ENCODE results near the gene CPA2. TPM values are rescaled to one million over a fixed set of nuclear protein-coding genes. Genes with fewer than 3 reads are reported as not detected.

Gene CPA2
- total RNA-seq, 1 donor: not detected

GRCh38 chr7:130322615-130323014 is 56.0 kb downstream of the CPA2 start:
- H3K27ac ChIP-seq (ENCODE audit: low read depth, low read length): no peak overlapping the region
- no peak for DNase-seq (ENCODE audit: insufficient read length, low spot score, missing footprints)
- H4K20me1 ChIP-seq (ENCODE audit: insufficient read depth, low read length): no peaks in the 10 kb centered on the region
- no peak overlapping the region for H3K4me2 ChIP-seq (ENCODE audit: insufficient read depth, low read length)
- TF ChIP-seq CTCF (IDR thresholded peaks at IDR 0.05; ENCODE audit: extremely low read depth, low read depth, low read length): no peak
- H3K36me3 ChIP-seq (ENCODE audit: insufficient read depth, low read length): no peaks in the 10 kb centered on the region
- no peak overlapping the region for H3K4me3 ChIP-seq (ENCODE audit: insufficient read depth, low read length)
- H3K9me3 ChIP-seq (ENCODE audit: low read depth, low read length): no peaks in the 10 kb centered on the region
- H3K79me2 ChIP-seq (ENCODE audit: insufficient read depth, low read length): no peaks in the 10 kb centered on the region
- H2AFZ ChIP-seq (ENCODE audit: low read length): no peak overlapping the region
- H3K27me3 ChIP-seq (ENCODE audit: insufficient read depth, low read length): no peaks in the 10 kb centered on the region
- H3K4me1 ChIP-seq (ENCODE audit: insufficient read depth, low read length): no peaks in the 10 kb centered on the region

GRCh38 chr7:130324306-130324943 is 57.8 kb downstream of the CPA2 start:
- Histone ChIP-seq H3K9me3 (ENCODE audit: low read depth, low read length) (no peaks in the 10 kb centered on the region), H3K27me3 (ENCODE audit: insufficient read depth, low read length) (no peaks in the 10 kb centered on the region), H3K27ac (ENCODE audit: low read depth, low read length) (no peak overlapping the region), H3K36me3 (ENCODE audit: insufficient read depth, low read length) (no peaks in the 10 kb centered on the region), H3K4me2 (ENCODE audit: insufficient read depth, low read length) (no peak overlapping the region), H3K79me2 (ENCODE audit: insufficient read depth, low read length) (no peaks in the 10 kb centered on the region), H4K20me1 (ENCODE audit: insufficient read depth, low read length) (no peaks in the 10 kb centered on the region), H3K4me3 (ENCODE audit: insufficient read depth, low read length) (no peak overlapping the region), H3K4me1 (ENCODE audit: insufficient read depth, low read length) (no peaks in the 10 kb centered on the region), H2AFZ (ENCODE audit: low read length) (no peak overlapping the region)
- no peak for TF ChIP-seq CTCF (IDR thresholded peaks at IDR 0.05; ENCODE audit: extremely low read depth, low read depth, low read length)
- no peak for DNase-seq (ENCODE audit: insufficient read length, low spot score, missing footprints)

- no peak overlapping the region for H3K4me3 ChIP-seq (ENCODE audit: insufficient read depth, low read length)
- no peaks in the 10 kb centered on the region for H3K79me2 ChIP-seq (ENCODE audit: insufficient read depth, low read length)
- H3K36me3 ChIP-seq (ENCODE audit: insufficient read depth, low read length): no peaks in the 10 kb centered on the region
- no peak for TF ChIP-seq CTCF (IDR thresholded peaks at IDR 0.05; ENCODE audit: extremely low read depth, low read depth, low read length)
- H3K27ac ChIP-seq (ENCODE audit: low read depth, low read length): no peak overlapping the region
- H3K9me3 ChIP-seq (ENCODE audit: low read depth, low read length): no peaks in the 10 kb centered on the region
- H4K20me1 ChIP-seq (ENCODE audit: insufficient read depth, low read length): no peaks in the 10 kb centered on the region
- no peaks in the 10 kb centered on the region for H3K27me3 ChIP-seq (ENCODE audit: insufficient read depth, low read length)
- H2AFZ ChIP-seq (ENCODE audit: low read length): no peak overlapping the region
- DNase-seq (ENCODE audit: insufficient read length, low spot score, missing footprints): no peak
- peaks cover 3% of the 10 kb centered on the region for H3K4me1 ChIP-seq (ENCODE audit: insufficient read depth, low read length)
- H3K4me2 ChIP-seq (ENCODE audit: insufficient read depth, low read length): no peak overlapping the region
Observed at GRCh38 chr7:130329681-130330080, 63.0 kb downstream of the CPA2 start.

- no peak for DNase-seq (ENCODE audit: insufficient read length, low spot score, missing footprints)
- Histone ChIP-seq H3K4me2 (ENCODE audit: insufficient read depth, low read length) (no peak overlapping the region), H3K36me3 (ENCODE audit: insufficient read depth, low read length) (no peaks in the 10 kb centered on the region), H3K4me3 (ENCODE audit: insufficient read depth, low read length) (no peak overlapping the region), H2AFZ (ENCODE audit: low read length) (no peak overlapping the region), H4K20me1 (ENCODE audit: insufficient read depth, low read length) (no peaks in the 10 kb centered on the region), H3K4me1 (ENCODE audit: insufficient read depth, low read length) (peaks cover 6% of the 10 kb centered on the region), H3K9me3 (ENCODE audit: low read depth, low read length) (no peaks in the 10 kb centered on the region), H3K27ac (ENCODE audit: low read depth, low read length) (no peak overlapping the region), H3K27me3 (ENCODE audit: insufficient read depth, low read length) (no peaks in the 10 kb centered on the region), H3K79me2 (ENCODE audit: insufficient read depth, low read length) (no peaks in the 10 kb centered on the region)
- TF ChIP-seq CTCF (IDR thresholded peaks at IDR 0.05; ENCODE audit: extremely low read depth, low read depth, low read length): no peak
Observed at GRCh38 chr7:130332259-130333053, 65.8 kb downstream of the CPA2 start.
